GM20431 (cell line): ENCODE data around the gene CD40LG.

ENCODE experiments used
- in situ Hi-C: fragments of 300-500 bp; cut with MseI, MboI; formaldehyde crosslinking; loops from one replicate; pipeline ENCODE4 v1.15.0; 2020; ENCODE audit warnings: low sequenced_read_pairs; ENCODE audit not compliant: unreplicated experiment

Gene CD40LG

DNA sequence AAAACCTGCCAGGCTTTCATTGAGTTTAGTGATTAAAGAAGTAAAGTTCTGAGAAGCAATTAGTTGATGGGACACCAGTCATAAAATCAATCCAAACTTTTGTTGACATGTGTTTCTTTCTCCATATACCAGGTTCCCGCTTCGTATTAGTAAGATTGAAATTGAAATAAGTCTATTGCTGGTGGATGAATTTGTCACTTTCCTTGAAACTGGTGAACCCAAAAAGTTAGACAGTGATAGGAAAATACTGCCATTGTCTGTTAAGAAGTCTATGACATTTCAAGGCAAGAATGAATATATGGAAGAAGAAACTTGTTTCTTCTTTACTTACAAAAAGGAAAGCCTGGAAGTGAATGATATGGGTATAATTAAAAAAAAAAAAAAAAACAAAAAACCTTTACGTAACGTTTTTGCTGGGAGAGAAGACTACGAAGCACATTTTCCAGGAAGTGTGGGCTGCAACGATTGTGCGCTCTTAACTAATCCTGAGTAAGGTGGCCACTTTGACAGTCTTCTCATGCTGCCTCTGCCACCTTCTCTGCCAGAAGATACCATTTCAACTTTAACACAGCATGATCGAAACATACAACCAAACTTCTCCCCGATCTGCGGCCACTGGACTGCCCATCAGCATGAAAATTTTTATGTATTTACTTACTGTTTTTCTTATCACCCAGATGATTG, at the start of gene CD40LG:
Gene CD40LG (plus strand): TSS at position 482 of the 684 bp plus-strand sequence. CDS start 91 bp downstream, at position 573.
- in situ Hi-C loops = no loop called here

DNA sequence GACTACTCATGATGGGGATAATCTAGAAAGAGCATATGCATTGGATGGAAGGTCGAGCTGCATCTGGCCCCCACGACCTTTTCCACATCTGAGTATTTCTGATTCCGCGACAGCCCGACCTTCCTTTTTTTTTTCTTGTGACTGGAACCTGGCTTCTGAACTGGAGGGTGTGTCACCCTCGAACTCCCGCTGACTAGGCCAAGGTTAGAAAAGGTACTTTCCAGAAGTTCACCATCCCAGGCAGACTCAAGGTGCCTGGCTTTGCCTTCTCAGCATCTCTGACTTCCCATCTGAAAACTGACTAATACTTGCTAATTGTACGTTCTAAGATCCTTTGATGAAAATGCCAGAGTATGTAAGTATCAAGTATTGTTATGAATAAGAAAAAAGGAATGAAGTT, 49.3 kb upstream of the CD40LG start:
- in situ Hi-C loops = no loop called here

DNA sequence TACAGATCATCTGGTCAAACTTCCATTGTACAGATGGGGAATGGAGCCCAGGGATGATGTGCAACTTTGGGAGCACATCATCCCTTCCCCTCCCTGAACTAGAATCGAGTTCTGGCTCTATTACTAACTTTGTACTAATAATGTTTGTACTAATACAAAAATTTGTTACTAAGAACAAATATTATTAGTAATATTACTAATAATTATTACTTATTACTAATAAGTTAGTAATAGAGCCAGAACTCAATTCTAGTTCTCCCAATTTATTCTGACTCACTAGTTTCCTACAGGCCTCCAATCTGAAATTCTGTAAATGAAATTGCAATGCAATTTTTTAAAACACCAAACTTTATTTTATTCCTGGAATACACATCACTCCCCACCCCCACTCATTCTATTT, 47.9 kb upstream of the CD40LG start:
- in situ Hi-C loops = no loop called here

DNA sequence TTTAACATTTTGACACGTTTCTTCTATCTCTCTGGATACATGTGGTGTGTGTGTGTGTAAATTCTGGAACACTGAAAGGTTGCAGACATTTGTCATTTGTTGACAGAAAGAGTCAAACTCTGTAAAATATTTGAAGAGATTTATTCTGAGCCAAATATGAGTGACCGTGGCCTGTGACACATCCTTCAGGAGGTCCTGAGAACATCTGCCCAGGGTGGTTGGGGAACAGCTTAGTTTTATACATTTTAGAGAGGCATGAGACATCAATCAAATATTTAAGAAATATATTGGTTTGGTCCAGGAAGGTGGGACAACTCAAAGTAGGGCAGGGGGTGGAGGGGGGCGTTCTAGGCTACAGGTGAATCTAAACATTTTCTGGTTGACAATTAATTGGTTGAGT, 40.7 kb upstream of the CD40LG start:
- in situ Hi-C loops = no loop called here

DNA sequence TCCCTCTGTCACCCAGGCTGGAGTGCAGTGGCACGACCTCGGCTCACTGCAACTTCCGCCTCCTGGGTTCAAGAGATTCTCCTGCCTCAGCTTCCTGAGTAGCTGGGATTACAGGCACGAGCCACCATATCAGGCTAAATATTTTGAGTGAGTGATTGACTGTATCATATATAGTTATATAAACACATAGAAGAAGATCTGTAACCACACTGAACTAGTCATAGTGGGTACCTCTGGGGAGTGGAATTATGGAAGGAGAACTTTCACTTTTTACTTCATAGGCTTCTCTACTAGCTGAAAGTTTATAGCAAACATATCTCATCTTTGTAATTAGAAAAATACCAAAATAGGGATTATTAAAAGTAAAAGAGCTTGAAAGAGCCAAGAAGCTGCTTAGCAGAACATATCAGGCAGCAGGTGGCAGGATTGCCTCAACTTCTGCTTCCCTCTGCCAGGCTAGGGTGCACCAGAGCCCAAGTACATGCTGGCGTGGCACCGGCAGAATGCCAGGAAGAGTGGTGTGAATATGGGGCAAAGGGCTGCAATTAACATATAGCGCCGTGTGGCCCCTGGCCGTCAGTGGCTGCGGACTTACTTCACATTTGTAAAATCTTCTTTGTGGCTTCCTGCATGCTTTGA, 39.5 kb upstream of the CD40LG start:
- in situ Hi-C loops = no loop called here

DNA sequence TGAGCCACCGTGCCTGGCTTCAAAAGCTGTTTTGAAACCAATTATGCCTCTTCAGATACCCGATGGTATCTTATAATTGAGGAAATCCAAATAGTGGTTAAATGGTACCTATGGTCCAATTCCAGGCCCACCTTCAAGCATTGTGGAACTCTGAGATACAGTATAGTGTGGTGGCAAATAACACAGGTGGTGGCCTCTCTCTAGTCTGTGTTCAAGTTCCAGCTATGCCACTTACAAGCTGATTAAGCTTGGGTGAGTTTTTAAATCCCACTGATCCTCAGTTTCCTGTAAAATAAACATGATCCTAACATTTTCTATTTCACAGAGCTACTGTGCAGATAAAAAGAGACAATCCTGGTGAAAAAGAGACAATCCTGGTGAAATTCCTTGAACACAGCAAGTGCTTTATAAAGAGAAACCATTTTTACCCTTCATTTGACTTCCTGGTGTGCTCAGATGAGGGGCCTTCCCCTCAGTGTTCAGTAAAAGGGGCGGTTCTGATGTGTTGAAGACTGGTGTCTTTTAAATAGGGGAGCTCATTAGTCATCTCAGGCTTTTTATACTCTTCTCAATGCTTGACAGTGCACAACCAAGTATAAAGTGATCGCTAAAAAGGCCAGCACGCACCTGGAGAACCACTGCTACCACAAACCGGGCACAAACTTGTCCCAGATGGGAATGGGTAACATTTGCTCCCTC, 30.8 kb upstream of the CD40LG start:
- in situ Hi-C loops = no loop called here

DNA sequence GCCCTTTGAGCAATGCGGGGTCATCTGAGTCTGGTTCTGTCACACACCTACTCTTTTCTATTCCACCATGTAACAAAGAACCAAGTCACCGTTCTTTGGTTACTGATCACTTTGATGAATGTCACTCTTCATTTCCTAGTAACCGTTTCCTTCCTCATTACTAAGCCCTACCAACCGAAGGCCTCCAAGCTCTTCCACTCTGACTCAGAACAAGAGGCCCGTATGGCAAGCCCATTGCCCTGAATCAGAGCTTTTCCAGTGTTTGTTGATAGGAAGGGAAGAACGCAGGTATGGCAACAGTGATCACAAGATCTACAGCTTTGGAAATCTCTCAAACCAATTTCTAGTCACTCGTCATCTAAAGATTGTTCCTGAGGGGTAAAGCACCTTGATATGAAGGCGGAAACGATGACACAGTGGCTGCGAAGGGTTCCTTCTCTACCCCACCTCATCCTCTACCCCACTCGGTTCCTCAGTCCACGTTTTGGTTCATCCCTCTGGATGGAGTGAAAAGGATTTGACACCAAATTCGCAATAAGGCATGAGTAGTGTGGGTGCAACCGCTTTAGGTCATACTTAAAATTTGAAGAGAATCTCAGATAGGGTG, 28.0 kb upstream of the CD40LG start:
- in situ Hi-C loops = no loop called here

DNA sequence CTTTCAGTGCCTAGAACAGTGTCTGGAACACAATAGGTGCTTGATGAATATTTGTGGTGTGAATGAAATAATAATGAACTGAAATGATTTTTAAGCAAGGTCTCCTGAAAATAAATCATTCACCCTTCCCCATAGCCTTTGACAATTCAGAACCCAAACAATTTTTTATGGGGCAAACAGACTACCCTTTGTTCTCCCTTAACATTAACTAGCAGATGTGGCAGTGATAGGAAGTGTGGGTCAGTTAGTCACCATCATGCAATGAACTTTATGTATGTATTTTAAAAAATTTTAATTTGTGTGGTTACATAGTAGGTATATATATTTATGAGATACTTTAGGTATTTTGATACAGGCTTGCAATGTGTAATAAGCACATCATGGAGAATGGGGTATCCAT, 27.2 kb upstream of the CD40LG start:
- in situ Hi-C loops = no loop called here

DNA sequence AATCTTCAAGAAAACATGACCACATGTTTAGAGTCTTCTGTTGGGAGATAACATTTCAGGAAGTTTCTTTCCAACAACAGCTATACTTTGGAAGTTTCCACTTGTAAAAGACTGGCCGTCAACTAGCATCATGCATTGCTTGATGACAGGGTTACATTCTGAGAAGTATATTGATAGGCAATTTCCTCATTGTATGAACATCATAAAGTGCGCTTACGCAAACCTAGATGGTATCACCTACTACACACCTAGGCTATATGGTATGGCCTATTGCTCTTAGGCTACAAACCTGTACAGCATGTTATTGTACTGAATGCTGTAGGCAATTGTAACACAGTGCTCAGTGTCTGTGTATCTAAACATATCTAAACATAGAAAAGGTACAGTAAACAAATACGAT, 25.4 kb upstream of the CD40LG start:
- in situ Hi-C loops = no loop called here

DNA sequence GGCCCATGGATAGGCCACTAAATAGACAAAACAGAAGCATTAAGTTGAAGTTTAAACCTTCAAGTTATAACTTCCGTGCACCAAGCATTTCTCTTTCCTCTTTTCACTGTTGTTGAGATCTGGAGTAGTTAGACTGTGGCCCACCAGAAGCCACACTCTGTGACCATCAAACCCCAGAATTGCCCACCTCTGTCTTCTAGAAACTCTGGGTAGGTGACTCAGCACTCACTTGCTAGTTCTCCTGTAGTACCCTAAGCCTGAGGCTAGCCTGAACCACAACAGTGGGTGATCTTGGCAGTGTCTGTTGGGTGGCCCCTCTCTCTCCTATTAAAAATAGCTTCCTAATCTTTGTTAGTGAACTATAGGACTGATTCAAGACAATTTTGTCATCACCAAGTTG, 24.6 kb upstream of the CD40LG start:
- in situ Hi-C loops = no loop called here

DNA sequence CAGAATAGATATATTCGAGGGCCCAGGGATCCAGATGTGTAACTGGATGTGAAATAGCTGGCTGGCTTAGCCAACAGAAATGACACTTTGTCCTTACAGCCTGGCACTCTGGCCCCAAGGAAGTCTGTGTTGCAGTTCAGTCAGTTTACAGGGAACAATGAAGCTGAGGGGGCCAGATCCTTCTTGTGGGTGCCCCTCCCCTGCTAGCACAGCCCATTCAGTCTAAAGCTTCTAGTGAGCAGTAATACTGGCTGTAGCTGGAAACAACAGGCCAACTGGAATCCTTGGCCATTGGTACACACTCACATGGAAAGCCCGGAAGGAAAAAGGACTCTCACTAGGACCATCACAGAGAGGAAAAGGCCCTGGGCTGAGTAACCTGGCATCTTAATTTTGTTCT, 22.7 kb upstream of the CD40LG start:
- in situ Hi-C loops = no loop called here

DNA sequence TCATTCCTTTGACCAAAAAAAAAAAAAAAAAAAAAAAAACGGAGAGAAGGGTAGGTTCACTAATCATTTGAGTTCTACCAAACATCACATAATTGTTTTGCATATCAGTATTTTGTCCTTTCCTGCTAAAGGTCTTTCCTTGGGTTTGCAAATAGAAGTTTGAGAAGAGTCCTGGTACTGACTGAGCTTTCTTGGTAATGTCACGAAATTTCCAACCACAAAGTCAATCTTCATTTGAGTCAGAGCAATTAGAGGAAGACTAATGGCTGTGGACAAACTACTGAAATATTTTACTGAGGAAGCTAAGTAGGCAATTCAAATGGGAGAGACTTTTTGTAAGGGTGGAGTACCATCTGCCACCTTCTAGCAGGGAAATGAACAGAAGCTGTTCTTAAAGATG, 21.7 kb upstream of the CD40LG start:
- in situ Hi-C loops = no loop called here

DNA sequence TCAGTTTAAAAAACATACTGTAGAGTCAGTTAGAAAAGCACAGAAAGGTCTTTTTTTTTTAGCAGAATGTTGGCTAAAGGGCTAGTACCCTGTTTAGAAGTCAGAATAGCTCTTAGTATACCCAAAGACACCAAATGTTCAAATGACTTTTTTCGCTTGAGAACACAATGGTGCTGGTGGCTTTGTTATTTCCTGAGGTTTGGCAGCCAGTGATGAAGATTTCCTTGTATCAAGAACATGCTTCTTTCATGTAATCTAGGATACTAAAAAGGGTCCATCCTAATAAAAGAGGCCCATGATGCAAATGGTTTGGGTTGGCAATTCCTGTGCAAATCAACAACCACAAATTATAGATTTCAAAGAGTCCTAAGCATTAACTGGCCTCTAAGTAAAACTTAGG, 21.1 kb upstream of the CD40LG start:
- in situ Hi-C loops = no loop called here

DNA sequence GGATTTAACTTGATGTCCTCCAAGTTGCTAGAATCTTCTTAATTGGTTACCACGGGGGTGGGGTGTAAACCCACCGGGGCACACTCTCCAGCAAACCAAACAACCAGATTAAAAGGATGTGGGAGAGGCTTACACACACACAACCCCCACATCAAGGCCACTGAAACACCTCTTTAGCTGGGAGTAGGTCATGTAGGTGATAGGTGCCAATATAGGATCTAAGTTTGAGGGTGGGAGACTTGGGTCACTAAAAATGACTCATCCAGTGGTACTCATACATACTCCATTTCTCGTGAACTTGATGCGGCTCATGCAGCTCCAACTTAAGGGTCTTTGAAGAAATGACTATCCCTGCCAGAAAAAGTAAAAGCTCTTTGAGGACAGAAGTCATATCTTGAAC, 20.5 kb upstream of the CD40LG start:
- in situ Hi-C loops = no loop called here

DNA sequence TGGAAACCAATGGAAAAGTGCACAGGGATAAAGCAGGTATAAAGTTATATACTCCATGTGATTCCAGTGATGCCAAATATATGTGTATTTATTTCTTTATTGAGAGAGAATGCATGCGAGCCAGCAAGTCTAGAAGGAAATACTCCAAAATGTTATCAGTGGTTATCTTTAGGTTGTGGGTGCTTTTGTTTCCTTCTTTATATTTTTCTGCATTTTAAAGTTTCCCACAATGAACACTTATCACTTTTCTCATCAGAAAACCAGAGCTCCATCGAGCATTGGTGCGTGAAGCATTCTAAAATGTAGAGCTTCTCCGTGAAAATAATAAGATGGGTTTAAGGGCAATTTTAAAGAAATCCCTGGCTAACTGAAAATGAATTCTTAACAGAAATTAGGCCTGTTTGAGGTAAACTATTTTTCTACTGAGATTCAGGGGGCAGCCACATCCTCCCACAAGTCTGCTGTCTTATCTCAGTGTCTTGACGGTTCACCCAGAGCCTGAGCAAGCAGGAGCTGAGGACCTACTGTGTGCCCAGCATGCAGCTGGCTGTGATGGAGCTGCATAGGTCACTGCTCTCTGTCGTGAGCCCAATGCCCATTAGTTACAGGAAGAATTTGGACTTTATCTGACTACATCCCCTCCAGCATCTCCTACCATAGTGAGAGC, 18.7 kb upstream of the CD40LG start:
- in situ Hi-C loops = no loop called here

DNA sequence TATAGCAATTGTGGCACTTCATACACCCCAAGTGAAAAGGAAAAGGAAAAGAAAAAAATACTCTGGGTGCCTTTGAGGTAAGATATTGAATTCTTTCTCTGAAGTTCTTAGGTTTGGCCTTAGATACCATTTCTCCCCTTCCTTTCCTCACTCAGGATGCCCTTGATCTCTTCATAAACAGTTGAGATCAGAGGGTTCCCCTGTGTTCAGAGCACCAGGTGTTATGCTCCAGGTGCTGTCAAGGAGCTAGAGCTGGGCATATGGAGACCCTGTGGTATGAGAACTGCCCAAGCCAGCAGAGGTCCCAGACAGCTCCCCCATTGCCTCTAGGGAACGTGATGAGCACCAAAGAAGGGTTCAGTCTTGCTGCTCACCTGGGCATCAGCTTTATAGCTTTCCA, 17.1 kb upstream of the CD40LG start:
- in situ Hi-C loops = no loop called here

DNA sequence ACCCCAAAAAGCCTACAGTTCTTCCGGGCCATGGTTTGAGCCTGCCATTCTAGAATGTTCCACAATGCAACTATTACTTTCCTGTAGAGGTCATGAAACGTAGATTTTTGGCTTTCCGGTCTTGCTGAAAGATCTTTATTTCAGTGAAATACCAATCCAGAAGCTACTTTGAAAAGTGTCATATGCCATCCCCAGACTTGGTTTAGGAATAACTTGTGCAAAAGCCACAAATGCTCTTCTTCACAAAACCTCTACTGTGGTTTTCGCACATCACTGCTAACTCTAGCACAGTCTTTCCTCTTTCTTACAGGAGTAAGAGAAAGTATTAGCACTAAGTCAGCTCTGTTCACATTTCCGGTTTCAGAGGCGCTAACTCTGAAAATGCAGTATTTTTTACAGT, 12.7 kb upstream of the CD40LG start:
- in situ Hi-C loops = no loop called here

DNA sequence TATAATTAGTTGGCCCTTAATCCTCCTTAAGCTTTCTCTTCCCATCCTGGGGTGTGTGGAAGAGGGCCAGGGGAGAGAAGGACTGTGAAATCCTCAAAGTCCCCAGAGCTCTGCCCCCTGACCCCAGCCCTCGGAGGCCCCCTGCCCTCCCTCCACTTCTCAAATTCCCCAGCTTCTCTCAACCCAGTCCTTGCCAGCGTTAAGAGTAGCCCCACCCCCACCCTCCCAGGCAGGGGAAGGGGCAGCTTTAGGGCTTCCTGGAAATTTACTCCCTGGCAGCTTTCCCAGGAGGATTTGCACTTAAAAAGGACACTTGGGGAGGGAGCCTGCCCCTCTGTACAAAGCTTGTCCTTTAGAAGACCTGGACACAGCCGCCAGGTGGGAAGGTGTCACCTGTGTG, 11.8 kb upstream of the CD40LG start:
- in situ Hi-C loops = no loop called here

DNA sequence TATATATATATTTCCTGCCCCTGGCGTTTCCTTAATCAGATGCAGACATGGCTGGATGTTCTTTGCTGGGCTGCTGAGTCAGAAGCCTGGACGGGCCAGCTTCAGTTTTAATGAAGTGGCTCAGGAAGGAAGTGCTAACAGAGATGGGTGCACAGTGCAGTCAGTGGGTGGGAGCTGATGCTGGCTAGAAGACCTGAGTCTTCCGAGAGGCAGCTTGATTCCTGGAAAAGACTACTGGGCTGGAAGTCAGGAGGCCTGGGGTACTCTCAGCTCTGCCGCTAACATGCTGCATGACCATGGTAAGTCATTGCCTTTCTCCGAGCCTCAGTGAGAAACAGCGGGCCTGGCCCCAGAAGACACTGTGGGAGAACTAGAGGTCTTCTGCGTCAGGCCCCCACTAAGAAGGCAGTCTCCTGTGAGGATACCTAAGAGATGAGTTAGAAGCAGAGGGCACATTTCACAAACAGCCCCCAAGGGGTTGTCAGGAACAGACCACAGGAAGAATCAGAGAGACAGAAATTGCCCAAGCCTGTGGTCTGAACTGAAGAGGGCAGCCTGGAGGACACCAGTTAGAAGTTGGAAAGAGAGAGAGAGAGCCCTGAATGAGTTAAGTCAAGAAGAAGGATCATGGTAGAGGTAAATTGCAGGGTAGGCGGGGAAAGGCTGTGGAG, 8.3 kb upstream of the CD40LG start:
- in situ Hi-C loops = no loop called here

DNA sequence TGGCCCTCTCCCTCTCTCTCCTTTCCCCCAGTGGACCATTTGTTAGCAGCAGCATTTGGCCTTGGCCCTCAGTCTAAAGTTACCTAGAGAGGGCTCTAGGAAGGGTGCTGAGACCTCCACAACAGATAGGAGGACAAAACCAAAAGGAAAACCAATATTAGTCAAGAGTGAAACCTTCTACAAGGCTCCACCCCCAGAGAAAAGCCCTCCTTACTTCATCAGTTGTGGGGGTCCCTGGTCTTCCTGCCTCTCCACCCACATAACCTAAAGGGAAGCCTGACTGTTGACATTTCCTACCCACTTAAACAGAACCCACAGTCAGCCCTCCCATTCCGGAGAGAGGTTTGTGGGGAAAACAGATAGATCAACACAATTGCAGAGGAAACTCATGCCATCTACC, 4.7 kb upstream of the CD40LG start:
- in situ Hi-C loops = no loop called here
